ENCODE data around the gene CDHR5. TPM values are rescaled to one million over a fixed set of nuclear protein-coding genes. Genes with fewer than 3 reads are reported as not detected.

CDHR5 gene
- total and polyA plus RNA-seq, 2 of the 4 experiments (the other 2 are of a cell fraction) = not detected

DNA sequence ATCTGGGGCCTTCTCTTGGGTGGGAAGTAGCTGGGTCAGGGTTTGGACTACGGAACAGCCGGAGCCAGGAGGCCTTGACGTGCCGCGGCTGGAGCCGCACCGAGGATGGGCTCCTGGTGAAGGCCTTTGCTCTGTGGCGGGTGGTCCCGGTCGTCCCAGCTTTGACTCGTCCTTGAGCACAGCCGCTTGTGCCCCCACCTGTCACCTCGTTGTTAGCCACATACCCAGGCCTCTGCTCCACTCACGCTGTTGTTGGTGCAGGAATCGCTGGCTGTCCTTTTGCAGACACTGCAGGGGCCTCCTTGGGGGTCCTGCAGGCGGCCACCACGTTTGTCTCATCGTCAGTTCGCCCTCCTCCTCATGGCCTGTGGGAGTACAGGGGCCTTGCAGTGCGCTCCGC lies 31.4 kb downstream of the CDHR5 start:
- DNase-seq (no peak), ATAC-seq (ENCODE audit: low read depth) (no peak)
- peaks cover 30 to 62% of the 10 kb centered on the region in 2 experiments for H3K79me1 ChIP-seq (ENCODE audit: low read depth in 1 of 2, low read length in 2 of 2)
- H3K4ac ChIP-seq (ENCODE audit: low read depth, low read length) = no peak overlapping the region
- no peak overlapping the region for H2AK9ac ChIP-seq (replicated peaks; ENCODE audit: low read depth, low read length, poor library complexity)
- peaks cover 71% of the 10 kb centered on the region for H3K36me3 ChIP-seq (ENCODE audit: control insufficient read depth, insufficient read depth, low read length)
- H4K20me1 ChIP-seq (ENCODE audit: insufficient read depth, low read length) = peaks cover 54% of the 10 kb centered on the region
- H3K27ac ChIP-seq (ENCODE audit: insufficient read depth, low read length) = no peak overlapping the region
- TF ChIP-seq RAD21 (IDR thresholded peaks at IDR 0.05; ENCODE audit: low read length) (no peak), MAFK (IDR thresholded peaks at IDR 0.05; ENCODE audit: low read depth, low read length) (no peak), NFE2L2 (IDR thresholded peaks at IDR 0.05; ENCODE audit: low read depth, low read length) (no peak), CEBPB (IDR thresholded peaks at IDR 0.05; ENCODE audit: low read depth, low read length) (no peak), POLR2A (IDR thresholded peaks at IDR 0.05; ENCODE audit: low read depth, low read length) (no peak), BHLHE40 (IDR thresholded peaks at IDR 0.05; ENCODE audit: low read depth, low read length) (no peak), RFX5 (IDR thresholded peaks at IDR 0.05; ENCODE audit: low read depth, low read length) (no peak), CHD1 (IDR thresholded peaks at IDR 0.05; ENCODE audit: low read depth, low read length) (no peak)
- TF ChIP-seq, protein P1, sequence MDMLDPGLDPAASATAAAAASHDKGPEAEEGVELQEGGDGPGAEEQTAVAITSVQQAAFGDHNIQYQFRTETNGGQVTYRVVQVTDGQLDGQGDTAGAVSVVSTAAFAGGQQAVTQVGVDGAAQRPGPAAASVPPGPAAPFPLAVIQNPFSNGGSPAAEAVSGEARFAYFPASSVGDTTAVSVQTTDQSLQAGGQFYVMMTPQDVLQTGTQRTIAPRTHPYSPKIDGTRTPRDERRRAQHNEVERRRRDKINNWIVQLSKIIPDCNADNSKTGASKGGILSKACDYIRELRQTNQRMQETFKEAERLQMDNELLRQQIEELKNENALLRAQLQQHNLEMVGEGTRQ (IDR thresholded peaks at IDR 0.05; ENCODE audit: low read depth, low read length) = no peak
- TF ChIP-seq, protein P2, sequence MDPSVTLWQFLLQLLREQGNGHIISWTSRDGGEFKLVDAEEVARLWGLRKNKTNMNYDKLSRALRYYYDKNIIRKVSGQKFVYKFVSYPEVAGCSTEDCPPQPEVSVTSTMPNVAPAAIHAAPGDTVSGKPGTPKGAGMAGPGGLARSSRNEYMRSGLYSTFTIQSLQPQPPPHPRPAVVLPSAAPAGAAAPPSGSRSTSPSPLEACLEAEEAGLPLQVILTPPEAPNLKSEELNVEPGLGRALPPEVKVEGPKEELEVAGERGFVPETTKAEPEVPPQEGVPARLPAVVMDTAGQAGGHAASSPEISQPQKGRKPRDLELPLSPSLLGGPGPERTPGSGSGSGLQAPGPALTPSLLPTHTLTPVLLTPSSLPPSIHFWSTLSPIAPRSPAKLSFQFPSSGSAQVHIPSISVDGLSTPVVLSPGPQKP (IDR thresholded peaks at IDR 0.05; ENCODE audit: borderline replicate concordance, low read depth, low read length) = no peak
- no peak overlapping the region for H2BK120ac ChIP-seq (ENCODE audit: low read depth, low read length)
- intact Hi-C loops (cut with micrococcal nuclease) (no loop called here), in situ Hi-C loops (cut with MboI; ENCODE audit: low sequenced_read_pairs) (no loop called here), dilution Hi-C loops (cut with HindIII; ENCODE audit: low sequenced_read_pairs, unreplicated experiment) (no loop called here)
- H3K4me2 ChIP-seq (ENCODE audit: low read depth, low read length) = no peak overlapping the region
- no peak overlapping the region for H2BK20ac ChIP-seq (ENCODE audit: low read depth, low read length)
- H3K27me3 ChIP-seq (ENCODE audit: control insufficient read depth, insufficient read depth, low read length) = no peaks in the 10 kb centered on the region
- H3K9me1 ChIP-seq (ENCODE audit: insufficient read depth, low read length) = no peaks in the 10 kb centered on the region; the same call in 1 of the 2 replicates
- H4K5ac ChIP-seq (ENCODE audit: low read depth, low read length) = no peak overlapping the region
- no peak overlapping the region for H4K91ac ChIP-seq (ENCODE audit: insufficient read depth, low read depth, low read length)
- H3K4me1 ChIP-seq (ENCODE audit: control insufficient read depth, insufficient read depth, low read length) = no peaks in the 10 kb centered on the region
- H3K56ac ChIP-seq (ENCODE audit: extremely low read depth, insufficient read depth, low read length) = no peak overlapping the region
- H3K9me3 ChIP-seq (ENCODE audit: control insufficient read depth, insufficient read depth, low read length) = no peaks in the 10 kb centered on the region
- no TSS peak for BruUV-seq (replicated peaks)
- H2BK15ac ChIP-seq (ENCODE audit: low read depth, low read length) = no peak overlapping the region
- no peak overlapping the region for H2BK5ac ChIP-seq (ENCODE audit: low read depth, low read length, poor library complexity, severe bottlenecking)
- H3K14ac ChIP-seq (replicated peaks; ENCODE audit: low read depth, low read length) = no peak overlapping the region
- H3K4me3 ChIP-seq (ENCODE audit: insufficient read depth, low read depth, low read length) = no peak overlapping the region
- no peak overlapping the region for H3K18ac ChIP-seq (ENCODE audit: low read depth, low read length)
- H4K8ac ChIP-seq (ENCODE audit: low read depth in 2 of 2, low read length in 2 of 2) = no peak overlapping the region
- ChIA-PET CTCF (no interaction called here), POLR2A (ENCODE audit: unreplicated experiment) (no interaction called here)
- H2AK5ac ChIP-seq (ENCODE audit: low read depth, low read length) = no peak overlapping the region
- WGBS, 2 experiments (ENCODE audit: extremely low coverage in 2 of 2, insufficient read length in 1 of 2) = 80% methylated on average over 6 of the region's 21 CpGs; no CpG with 5 or more reads in 1 of the 2 experiments
- no peak overlapping the region for H2AFZ ChIP-seq (replicated peaks; ENCODE audit: low read length, poor library complexity)
- no peak overlapping the region for H3K9ac ChIP-seq (ENCODE audit: low read depth, low read length)
- H3K23ac ChIP-seq (ENCODE audit: low read depth, low read length) = no peak overlapping the region

Data from IMR-90 (cell line).